ENCODE measurements around the gene GPC6.

GRCh38 chr13:94138831-94139230, 912.2 kb downstream of the GPC6 start:
- no peak for TF ChIP-seq ZNF449 (tag by site-specific recombination; IDR thresholded peaks at IDR 0.05)
- no peak for TF ChIP-seq ZNF2 (tag by site-specific recombination; IDR thresholded peaks at IDR 0.05)
- TF ChIP-seq CTCF (tag by site-specific recombination; IDR thresholded peaks at IDR 0.05), result no peak
- no peak for TF ChIP-seq MYNN (tag by site-specific recombination; IDR thresholded peaks at IDR 0.05; ENCODE audit: borderline replicate concordance)
